ENCODE results near the gene HAVCR2. TPM values are rescaled to one million over a fixed set of nuclear protein-coding genes. Genes with fewer than 3 reads are reported as not detected.

Gene HAVCR2
- total and polyA plus RNA-seq, 10 of the 15 experiments (the other 5 are each of a cell fraction or from before 2014, with no cell fraction given) = 5.2 to 7.5 (median 6.9) TPM

DNA sequence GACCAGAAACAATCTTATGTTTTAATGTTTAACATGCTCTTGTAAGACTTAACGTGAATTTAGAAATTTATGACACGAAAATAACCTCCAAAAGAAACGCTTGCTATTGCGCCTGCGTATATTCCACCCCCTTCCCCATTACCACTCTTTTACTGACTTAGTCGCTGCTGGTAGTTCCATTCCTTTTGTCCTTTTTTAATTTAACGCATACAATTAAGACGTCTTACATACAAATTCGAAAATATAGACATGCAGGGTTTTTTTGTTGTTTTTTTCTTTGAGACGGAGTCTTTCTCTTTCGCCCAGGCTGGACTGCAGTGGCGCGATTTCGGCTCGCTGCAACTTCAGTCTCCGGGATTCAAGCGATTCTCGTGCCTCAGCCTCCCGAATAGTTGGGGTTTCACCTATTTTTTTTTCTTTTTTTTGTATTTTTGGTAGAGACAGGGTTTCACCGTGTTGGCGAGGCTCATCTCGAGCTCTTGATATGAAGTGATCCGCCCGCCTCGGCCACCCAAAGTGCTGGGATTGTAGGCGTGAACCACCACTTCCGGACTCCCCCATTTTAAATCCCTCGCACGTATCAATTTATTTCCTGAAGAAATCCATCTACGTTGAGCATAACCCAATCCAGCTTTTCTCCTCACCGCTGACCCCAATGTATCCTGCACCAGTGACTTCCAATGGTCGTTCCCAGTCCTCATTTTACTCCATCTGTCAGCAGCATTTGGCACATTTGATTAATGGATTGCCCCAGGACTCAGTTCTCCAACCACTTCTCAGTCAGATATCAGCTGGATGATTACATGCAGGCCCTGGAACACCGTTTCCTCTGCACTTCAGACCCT, 34.5 kb upstream of the HAVCR2 start (continued):
- TF ChIP-seq, protein P1, sequence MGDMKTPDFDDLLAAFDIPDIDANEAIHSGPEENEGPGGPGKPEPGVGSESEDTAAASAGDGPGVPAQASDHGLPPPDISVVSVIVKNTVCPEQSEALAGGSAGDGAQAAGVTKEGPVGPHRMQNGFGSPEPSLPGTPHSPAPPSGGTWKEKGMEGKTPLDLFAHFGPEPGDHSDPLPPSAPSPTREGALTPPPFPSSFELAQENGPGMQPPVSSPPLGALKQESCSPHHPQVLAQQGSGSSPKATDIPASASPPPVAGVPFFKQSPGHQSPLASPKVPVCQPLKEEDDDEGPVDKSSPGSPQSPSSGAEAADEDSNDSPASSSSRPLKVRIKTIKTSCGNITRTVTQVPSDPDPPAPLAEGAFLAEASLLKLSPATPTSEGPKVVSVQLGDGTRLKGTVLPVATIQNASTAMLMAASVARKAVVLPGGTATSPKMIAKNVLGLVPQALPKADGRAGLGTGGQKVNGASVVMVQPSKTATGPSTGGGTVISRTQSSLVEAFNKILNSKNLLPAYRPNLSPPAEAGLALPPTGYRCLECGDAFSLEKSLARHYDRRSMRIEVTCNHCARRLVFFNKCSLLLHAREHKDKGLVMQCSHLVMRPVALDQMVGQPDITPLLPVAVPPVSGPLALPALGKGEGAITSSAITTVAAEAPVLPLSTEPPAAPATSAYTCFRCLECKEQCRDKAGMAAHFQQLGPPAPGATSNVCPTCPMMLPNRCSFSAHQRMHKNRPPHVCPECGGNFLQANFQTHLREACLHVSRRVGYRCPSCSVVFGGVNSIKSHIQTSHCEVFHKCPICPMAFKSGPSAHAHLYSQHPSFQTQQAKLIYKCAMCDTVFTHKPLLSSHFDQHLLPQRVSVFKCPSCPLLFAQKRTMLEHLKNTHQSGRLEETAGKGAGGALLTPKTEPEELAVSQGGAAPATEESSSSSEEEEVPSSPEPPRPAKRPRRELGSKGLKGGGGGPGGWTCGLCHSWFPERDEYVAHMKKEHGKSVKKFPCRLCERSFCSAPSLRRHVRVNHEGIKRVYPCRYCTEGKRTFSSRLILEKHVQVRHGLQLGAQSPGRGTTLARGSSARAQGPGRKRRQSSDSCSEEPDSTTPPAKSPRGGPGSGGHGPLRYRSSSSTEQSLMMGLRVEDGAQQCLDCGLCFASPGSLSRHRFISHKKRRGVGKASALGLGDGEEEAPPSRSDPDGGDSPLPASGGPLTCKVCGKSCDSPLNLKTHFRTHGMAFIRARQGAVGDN (IDR thresholded peaks at IDR 0.05) = no peak
- no peak for TF ChIP-seq SMARCA5 (IDR thresholded peaks at IDR 0.05)
- no peak for TF ChIP-seq LARP7 (IDR thresholded peaks at IDR 0.05)
- TF ChIP-seq, protein P2, sequence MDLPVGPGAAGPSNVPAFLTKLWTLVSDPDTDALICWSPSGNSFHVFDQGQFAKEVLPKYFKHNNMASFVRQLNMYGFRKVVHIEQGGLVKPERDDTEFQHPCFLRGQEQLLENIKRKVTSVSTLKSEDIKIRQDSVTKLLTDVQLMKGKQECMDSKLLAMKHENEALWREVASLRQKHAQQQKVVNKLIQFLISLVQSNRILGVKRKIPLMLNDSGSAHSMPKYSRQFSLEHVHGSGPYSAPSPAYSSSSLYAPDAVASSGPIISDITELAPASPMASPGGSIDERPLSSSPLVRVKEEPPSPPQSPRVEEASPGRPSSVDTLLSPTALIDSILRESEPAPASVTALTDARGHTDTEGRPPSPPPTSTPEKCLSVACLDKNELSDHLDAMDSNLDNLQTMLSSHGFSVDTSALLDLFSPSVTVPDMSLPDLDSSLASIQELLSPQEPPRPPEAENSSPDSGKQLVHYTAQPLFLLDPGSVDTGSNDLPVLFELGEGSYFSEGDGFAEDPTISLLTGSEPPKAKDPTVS (IDR thresholded peaks at IDR 0.05; ENCODE audit: low read depth, low read length) = 0 out of 2 replicates have a peak, but pooled peaks have one; percentile 24
- TF ChIP-seq IKZF2 (IDR thresholded peaks at IDR 0.05) = peak; percentile 26 to 50; a peak in 2 of 4 replicates
- TF ChIP-seq HDAC6 (IDR thresholded peaks at IDR 0.05; ENCODE audit: unreplicated experiment) = no peak
- TF ChIP-seq NRF1 (conservative IDR thresholded peaks at IDR 0.05; ENCODE audit: low read depth, low read length) = no peak
- TF ChIP-seq, protein P3, sequence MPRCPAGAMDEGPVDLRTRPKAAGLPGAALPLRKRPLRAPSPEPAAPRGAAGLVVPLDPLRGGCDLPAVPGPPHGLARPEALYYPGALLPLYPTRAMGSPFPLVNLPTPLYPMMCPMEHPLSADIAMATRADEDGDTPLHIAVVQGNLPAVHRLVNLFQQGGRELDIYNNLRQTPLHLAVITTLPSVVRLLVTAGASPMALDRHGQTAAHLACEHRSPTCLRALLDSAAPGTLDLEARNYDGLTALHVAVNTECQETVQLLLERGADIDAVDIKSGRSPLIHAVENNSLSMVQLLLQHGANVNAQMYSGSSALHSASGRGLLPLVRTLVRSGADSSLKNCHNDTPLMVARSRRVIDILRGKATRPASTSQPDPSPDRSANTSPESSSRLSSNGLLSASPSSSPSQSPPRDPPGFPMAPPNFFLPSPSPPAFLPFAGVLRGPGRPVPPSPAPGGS (IDR thresholded peaks at IDR 0.05; ENCODE audit: borderline replicate concordance, insufficient read depth, low read depth, low read length, poor library complexity, severe bottlenecking) = no peak
- TF ChIP-seq, protein P4, sequence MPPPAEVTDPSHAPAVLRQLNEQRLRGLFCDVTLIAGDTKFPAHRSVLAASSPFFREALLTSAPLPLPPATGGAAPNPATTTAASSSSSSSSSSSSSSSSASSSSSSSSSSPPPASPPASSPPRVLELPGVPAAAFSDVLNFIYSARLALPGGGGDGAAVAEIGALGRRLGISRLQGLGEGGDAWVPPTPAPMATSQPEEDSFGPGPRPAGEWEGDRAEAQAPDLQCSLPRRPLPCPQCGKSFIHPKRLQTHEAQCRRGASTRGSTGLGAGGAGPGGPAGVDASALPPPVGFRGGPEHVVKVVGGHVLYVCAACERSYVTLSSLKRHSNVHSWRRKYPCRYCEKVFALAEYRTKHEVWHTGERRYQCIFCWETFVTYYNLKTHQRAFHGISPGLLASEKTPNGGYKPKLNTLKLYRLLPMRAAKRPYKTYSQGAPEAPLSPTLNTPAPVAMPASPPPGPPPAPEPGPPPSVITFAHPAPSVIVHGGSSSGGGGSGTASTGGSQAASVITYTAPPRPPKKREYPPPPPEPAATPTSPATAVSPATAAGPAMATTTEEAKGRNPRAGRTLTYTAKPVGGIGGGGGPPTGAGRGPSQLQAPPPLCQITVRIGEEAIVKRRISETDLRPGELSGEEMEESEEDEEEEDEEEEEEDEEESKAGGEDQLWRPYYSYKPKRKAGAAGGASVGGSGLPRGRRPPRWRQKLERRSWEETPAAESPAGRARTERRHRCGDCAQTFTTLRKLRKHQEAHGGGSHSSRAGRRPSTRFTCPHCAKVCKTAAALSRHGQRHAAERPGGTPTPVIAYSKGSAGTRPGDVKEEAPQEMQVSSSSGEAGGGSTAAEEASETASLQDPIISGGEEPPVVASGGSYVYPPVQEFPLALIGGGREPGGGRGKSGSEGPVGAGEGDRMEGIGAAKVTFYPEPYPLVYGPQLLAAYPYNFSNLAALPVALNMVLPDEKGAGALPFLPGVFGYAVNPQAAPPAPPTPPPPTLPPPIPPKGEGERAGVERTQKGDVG (CRISPR knock-in tag; IDR thresholded peaks at IDR 0.05) = no peak
- TF ChIP-seq NFIC (IDR thresholded peaks at IDR 0.05; ENCODE audit: low read depth, low read length) = 0 out of 2 replicates have a peak, but pooled peaks have one; percentile 25
- no peak for TF ChIP-seq FOXM1 (IDR thresholded peaks at IDR 0.05; ENCODE audit: low read depth, low read length)
- TF ChIP-seq, protein P5, sequence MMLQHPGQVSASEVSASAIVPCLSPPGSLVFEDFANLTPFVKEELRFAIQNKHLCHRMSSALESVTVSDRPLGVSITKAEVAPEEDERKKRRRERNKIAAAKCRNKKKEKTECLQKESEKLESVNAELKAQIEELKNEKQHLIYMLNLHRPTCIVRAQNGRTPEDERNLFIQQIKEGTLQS (IDR thresholded peaks at IDR 0.05; ENCODE audit: borderline replicate concordance, extremely low read depth, low read depth, low read length) = no peak
- no peak for TF ChIP-seq RELA (IDR thresholded peaks at IDR 0.05; ENCODE audit: borderline replicate concordance, partially characterized antibody)

Measured in GM12878 (cell line).